Activated CD8-positive, alpha-beta T cell treated with anti-CD3 and anti-CD28 coated beads for 36 hours (primary cell): ENCODE data around the gene APOM. TPM values are rescaled to one million over a fixed set of nuclear protein-coding genes. Genes with fewer than 3 reads are reported as not detected.

Experiments
- ATAC-seq: fragments of 200-7000 bp; cut with Tn5 transposase; one replicate; pipeline ENCODE4 v1.10.0; 2021; ENCODE audit warnings: mild to moderate bottlenecking, moderate library complexity
- CTCF ChIA-PET: fragments of 350-600 bp; sonication (Branson Sonifier 250); formaldehyde crosslinking; loops from one replicate; lab custom pipeline; 2021; ENCODE audit warnings: antibody characterized with exemption; lab: Charles Lee
- POLR2A ChIA-PET: fragments of 350-600 bp; sonication (Branson Sonifier 250); formaldehyde crosslinking; loops from one replicate; lab custom pipeline; 2021; ENCODE audit warnings: antibody characterized with exemption; lab: Charles Lee
- DNase-seq: peaks from one replicate; pipeline ENCODE4 v3.0.0-alpha.2; 2020
- H3K27ac Mint-ChIP-seq: one replicate; pipeline ENCODE4 v1.8.0; 2021; ENCODE audit warnings: mild to moderate bottlenecking, mixed read lengths
- H3K27me3 Mint-ChIP-seq: one replicate; pipeline ENCODE4 v1.8.0; 2021; ENCODE audit warnings: mixed read lengths
- H3K36me3 Mint-ChIP-seq: one replicate; pipeline ENCODE4 v1.8.0; 2021; ENCODE audit warnings: low read depth, mixed read lengths
- H3K4me1 Mint-ChIP-seq: one replicate; pipeline ENCODE4 v1.8.0; 2021; ENCODE audit warnings: low read depth, mixed read lengths
- H3K4me3 Mint-ChIP-seq: one replicate; pipeline ENCODE4 v1.8.0; 2021; ENCODE audit warnings: mild to moderate bottlenecking, moderate library complexity, mixed read lengths
- H3K9me3 Mint-ChIP-seq: one replicate; pipeline ENCODE4 v1.8.0; 2021; ENCODE audit warnings: mixed read lengths
- intact Hi-C: fragments of 100-400 bp; cut with micrococcal nuclease; formaldehyde crosslinking; loops from one replicate; pipeline ENCODE4 v1.10.0; 2022
- total RNA-seq, 2 experiments: library from RNA; stranded (reverse); gene quantifications; one replicate each; pipeline ENCODE4 v1.2.3, GENCODE V29; 2021
- TF ChIP-seq, protein P1 (sequence below): fragments of 200-600 bp; IDR thresholded peaks from one replicate; pipeline ENCODE4 v1.8.0; 2022; ENCODE audit warnings: antibody characterized with exemption, mild to moderate bottlenecking

The APOM gene
- total RNA-seq, 2 experiments from 2014 or later, result 4.4 to 4.9 TPM

DNA sequence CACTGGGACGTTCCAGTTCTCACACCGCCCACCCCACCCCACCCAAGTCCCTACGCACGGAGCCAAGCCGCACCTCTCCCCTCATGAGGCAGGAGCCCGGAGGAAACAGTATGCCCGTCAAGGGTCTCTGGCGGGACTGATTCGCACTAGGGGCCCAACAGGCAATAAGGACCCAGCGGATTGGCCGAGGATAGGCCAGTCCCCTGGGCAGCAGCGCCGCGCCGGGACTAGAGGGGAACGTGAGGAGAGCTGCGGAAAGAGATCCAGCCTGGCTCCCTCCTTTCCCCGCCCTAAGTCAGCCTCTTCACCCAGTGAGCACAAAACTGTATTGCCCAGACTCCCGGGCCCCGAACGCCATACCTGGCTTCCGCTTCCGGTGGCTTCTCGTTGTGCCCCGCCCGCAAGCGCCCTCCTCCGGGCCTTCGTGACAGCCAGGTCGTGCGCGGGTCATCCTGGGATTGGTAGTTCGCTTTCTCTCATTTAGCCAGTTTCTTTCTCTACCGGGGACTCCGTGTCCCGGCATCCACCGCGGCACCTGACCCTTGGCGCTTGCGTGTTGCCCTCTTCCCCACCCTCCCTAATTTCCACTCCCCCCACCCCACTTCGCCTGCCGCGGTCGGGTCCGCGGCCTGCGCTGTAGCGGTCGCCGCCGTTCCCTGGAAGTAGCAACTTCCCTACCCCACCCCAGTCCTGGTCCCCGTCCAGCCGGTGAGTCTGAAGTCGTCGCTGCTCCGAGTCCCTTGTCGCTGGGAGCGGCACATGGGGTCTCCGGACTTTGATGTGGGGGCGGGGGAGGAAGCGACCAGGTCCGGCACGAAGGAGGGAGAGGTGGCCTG lies 10.0 kb downstream of the APOM start, which contains the start of gene CSNK2B:
Gene CSNK2B (plus strand): TSS at position 580 of the 836 bp plus-strand sequence. CDS start 752 bp downstream, outside the sequence.
- ATAC-seq (peak; percentile 88), DNase-seq (peak; percentile 99)
- H3K9me3 Mint-ChIP-seq, result no peaks in the 10 kb centered on the region
- H3K4me1 Mint-ChIP-seq, result peaks cover 61% of the 10 kb centered on the region
- H3K4me3 Mint-ChIP-seq, result peak within 1 kb of the TSS; percentile 98
- peak within 1 kb of the TSS; percentile 97 for H3K27ac Mint-ChIP-seq
- no peaks in the 10 kb centered on the region for H3K27me3 Mint-ChIP-seq
- TF ChIP-seq, protein P1, sequence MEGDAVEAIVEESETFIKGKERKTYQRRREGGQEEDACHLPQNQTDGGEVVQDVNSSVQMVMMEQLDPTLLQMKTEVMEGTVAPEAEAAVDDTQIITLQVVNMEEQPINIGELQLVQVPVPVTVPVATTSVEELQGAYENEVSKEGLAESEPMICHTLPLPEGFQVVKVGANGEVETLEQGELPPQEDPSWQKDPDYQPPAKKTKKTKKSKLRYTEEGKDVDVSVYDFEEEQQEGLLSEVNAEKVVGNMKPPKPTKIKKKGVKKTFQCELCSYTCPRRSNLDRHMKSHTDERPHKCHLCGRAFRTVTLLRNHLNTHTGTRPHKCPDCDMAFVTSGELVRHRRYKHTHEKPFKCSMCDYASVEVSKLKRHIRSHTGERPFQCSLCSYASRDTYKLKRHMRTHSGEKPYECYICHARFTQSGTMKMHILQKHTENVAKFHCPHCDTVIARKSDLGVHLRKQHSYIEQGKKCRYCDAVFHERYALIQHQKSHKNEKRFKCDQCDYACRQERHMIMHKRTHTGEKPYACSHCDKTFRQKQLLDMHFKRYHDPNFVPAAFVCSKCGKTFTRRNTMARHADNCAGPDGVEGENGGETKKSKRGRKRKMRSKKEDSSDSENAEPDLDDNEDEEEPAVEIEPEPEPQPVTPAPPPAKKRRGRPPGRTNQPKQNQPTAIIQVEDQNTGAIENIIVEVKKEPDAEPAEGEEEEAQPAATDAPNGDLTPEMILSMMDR, result no peak
- ChIA-PET POLR2A (interaction anchor here (0.6 to 8.5 kb wide), 26 partner anchors 7 to 198 kb away, joined by 3 to 160 read pairs (median 4); partner anchors contain the start of genes ABHD16A, APOM, BAG6 and DDX39B), CTCF (interaction anchor here (0.9 to 2.8 kb wide), 3 partner anchors 13 to 73 kb away, joined by 3 to 16 read pairs (median 3); partner anchors contain the start of genes ABHD16A and BAG6)
- peaks cover 83% of the 10 kb centered on the region for H3K36me3 Mint-ChIP-seq
- intact Hi-C loops, result loop anchor here (2.0 to 10.0 kb wide), 3 partner anchors 45 to 169 kb away; partner anchors contain the start of genes ATP6V1G2, DDX39B, NFKBIL1 and PRRC2A

DNA sequence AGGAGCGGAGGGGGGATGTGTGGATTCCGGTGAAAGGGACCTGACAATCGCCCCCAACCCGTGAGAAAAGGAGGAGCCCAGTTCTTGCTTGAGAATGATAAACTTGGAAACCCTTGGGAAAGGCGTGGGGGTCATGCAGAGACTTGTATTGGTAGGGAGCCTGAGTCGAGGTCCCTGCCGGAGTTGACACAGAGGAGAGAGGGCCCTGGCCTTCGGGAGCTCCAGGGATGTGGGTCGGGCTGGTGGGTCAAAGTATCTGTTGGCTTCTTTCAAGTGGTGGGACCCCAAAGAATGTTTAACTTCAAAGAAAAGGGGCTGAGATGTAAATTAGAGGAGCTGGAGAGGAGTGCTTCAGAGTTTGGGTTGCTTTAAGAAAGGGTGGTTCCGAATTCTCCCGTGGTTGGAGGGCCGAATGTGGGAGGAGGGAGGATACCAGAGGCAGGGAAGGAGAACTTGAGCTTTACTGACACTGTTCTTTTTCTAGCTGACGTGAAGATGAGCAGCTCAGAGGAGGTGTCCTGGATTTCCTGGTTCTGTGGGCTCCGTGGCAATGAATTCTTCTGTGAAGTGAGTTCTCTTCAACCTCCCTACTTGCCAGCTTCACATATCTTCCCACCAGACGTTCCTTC lies 10.8 kb downstream of the APOM start:
- no peaks in the 10 kb centered on the region for H3K9me3 Mint-ChIP-seq
- no peaks in the 10 kb centered on the region for H3K27me3 Mint-ChIP-seq
- peaks cover 82% of the 10 kb centered on the region for H3K36me3 Mint-ChIP-seq
- DNase-seq (no peak), ATAC-seq (no peak)
- peak overlapping the region; percentile 98 for H3K4me3 Mint-ChIP-seq
- intact Hi-C loops, result loop anchor here (10.0 kb wide), 2 partner anchors 122 to 168 kb away; partner anchors contain the start of genes ATP6V1G2, DDX39B and NFKBIL1
- peak overlapping the region; percentile 97 for H3K27ac Mint-ChIP-seq
- H3K4me1 Mint-ChIP-seq, result peaks cover 54% of the 10 kb centered on the region
- TF ChIP-seq, protein P1, result no peak
- ChIA-PET CTCF (interaction anchor here (0.7 to 0.9 kb wide), 2 partner anchors 71 to 173 kb away, joined by 3 read pairs; no protein-coding TSS in a partner anchor), POLR2A (interaction anchor here (0.5 to 8.5 kb wide), 10 partner anchors 12 to 172 kb away, joined by 3 to 160 read pairs (median 4); partner anchors contain the start of genes ABHD16A, APOM, BAG6 and DDX39B)

DNA sequence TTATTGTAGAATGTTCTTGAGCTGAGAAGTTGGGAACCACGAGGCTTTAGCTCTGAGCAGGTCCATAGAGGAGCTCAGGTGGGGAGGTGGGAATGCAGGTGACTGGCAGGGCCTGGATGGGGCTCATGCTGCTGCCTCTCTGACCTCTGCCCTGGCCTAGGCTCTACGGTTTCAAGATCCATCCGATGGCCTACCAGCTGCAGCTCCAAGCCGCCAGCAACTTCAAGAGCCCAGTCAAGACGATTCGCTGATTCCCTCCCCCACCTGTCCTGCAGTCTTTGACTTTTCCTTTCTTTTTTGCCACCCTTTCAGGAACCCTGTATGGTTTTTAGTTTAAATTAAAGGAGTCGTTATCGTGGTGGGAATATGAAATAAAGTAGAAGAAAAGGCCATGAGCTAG lies 14.0 kb downstream of the APOM start, which contains the start of gene LY6G5B:
Gene LY6G5B (plus strand): TSS at position 301 of the 400 bp plus-strand sequence. CDS start 975 bp downstream, outside the sequence.
- intact Hi-C loops, result loop anchor here (10.0 kb wide), 2 partner anchors 125 to 165 kb away; partner anchors contain the start of genes ATP6V1G2, DDX39B and NFKBIL1
- Mint-ChIP-seq H3K27ac (peak within 1 kb of the TSS; percentile 59), H3K4me1 (peaks cover 25% of the 10 kb centered on the region), H3K27me3 (no peaks in the 10 kb centered on the region), H3K4me3 (no peak within 1 kb of the TSS), H3K9me3 (no peaks in the 10 kb centered on the region), H3K36me3 (peaks cover 69% of the 10 kb centered on the region)
- DNase-seq (no peak), ATAC-seq (no peak)
- TF ChIP-seq, protein P1, result no peak
- CTCF ChIA-PET, result interaction anchor here (0.8 to 2.3 kb wide), 4 partner anchors 10 to 283 kb away, joined by 3 to 8 read pairs (median 4); partner anchors contain the start of gene LY6G5C
- POLR2A ChIA-PET, result interaction anchor here (0.6 to 1.6 kb wide), 6 partner anchors 9 to 58 kb away, joined by 3 to 4 read pairs (median 3); partner anchors contain the start of genes C6orf47 and LY6G5C

DNA sequence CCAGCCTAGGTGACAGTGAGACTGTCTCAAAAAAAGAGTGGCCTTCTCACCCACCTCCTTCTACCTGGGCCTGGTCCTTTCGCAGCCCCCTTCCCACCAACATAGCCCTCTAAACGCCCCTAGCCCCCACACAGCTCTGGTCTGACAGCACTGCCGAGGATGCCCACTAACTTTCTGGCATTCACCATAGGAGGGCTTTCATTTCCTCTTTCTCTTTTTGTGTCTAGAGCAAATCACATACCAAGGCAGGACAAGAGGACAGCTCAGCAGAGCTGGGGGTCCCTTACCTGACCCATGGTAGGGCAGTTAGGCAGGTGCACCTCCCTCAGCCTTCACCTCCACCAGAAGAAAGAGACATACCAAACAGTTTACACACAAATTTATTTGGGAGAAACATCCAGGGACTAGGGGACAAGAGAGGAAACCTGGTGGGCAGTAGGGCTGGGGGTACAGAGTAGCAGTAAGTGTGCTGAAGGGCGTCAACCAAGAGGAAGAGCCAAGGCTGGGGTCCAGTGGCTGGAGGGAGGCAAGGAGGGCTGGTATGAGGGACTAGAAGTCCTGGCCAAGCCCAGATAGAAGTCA lies 20.7 kb downstream of the APOM start:
- peaks cover 9% of the 10 kb centered on the region for H3K4me1 Mint-ChIP-seq
- TF ChIP-seq, protein P1, result no peak
- DNase-seq (no peak), ATAC-seq (no peak)
- no peak overlapping the region for H3K27ac Mint-ChIP-seq
- POLR2A ChIA-PET, result interaction anchor here (1.1 kb wide), 1 partner anchor 15 kb away, joined by 3 read pairs; the partner anchor contains the start of gene C6orf47
- H3K36me3 Mint-ChIP-seq, result peaks cover 18% of the 10 kb centered on the region
- H3K9me3 Mint-ChIP-seq, result no peaks in the 10 kb centered on the region
- intact Hi-C loops, result no loop called here
- CTCF ChIA-PET, result no interaction called here
- H3K27me3 Mint-ChIP-seq, result no peaks in the 10 kb centered on the region
- H3K4me3 Mint-ChIP-seq, result no peak overlapping the region
